Neuron (in vitro differentiated cells): Measurements from ENCODE around the gene HYAL3.

Experiments used
- H2AFZ ChIP-seq: one replicate; pipeline ENCODE4 v1.6.1; 2013; ENCODE audit warnings: low read depth, mild to moderate bottlenecking, inconsistent platforms, low read length, moderate library complexity
- H3K27me3 ChIP-seq: one replicate; pipeline ENCODE4 v1.6.1; 2013; ENCODE audit warnings: low read length; ENCODE audit not compliant: insufficient read depth
- H3K36me3 ChIP-seq: one replicate; pipeline ENCODE4 v1.6.1; 2013; ENCODE audit warnings: low read length; ENCODE audit not compliant: insufficient read depth
- H3K4me1 ChIP-seq: one replicate; pipeline ENCODE4 v1.6.1; 2013; ENCODE audit warnings: low read length; ENCODE audit not compliant: insufficient read depth
- H3K4me3 ChIP-seq: 2 replicates; pipeline ENCODE4 v1.5.1; 2013; ENCODE audit warnings: mild to moderate bottlenecking, low read length, moderate library complexity
- H3K9me3 ChIP-seq: one replicate; pipeline ENCODE4 v1.6.1; 2013; ENCODE audit warnings: low read length

The HYAL3 gene

DNA sequence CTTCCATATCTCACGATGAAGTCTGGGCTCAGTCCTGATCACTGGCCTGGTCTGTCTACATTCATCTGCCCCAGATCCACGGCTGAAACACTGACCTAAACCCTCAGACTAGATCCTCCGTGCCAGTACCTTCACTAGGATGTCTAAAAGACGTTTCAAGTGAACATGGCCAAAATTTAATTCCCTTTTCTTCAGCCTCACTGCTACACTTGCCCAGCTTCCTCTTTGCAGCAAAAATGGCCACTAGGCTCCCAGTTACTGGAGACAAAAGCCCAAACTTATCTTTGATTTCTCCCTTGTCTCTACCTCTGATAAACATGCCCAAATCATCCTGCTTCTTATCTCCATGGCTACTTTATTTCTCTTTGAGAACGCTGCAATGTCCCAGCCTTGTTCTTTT is 39.8 kb upstream of the HYAL3 start:
- no peak overlapping the region for H2AFZ ChIP-seq
- H3K36me3 ChIP-seq = no peaks in the 10 kb centered on the region
- peaks cover 2% of the 10 kb centered on the region for H3K9me3 ChIP-seq
- H3K27me3 ChIP-seq = peaks cover 42% of the 10 kb centered on the region
- H3K4me3 ChIP-seq = no peak overlapping the region
- H3K4me1 ChIP-seq = peaks cover 18% of the 10 kb centered on the region

- no peaks in the 10 kb centered on the region for H3K9me3 ChIP-seq
- H2AFZ ChIP-seq = peak overlapping the region; percentile 80
- peak overlapping the region; percentile 78 for H3K4me3 ChIP-seq
- H3K4me1 ChIP-seq = peaks cover 18% of the 10 kb centered on the region
- H3K36me3 ChIP-seq = peaks cover 4% of the 10 kb centered on the region
- peaks cover 25% of the 10 kb centered on the region for H3K27me3 ChIP-seq
Observed at GRCh38 chr3:50337175-50337861, 38.1 kb upstream of the HYAL3 start.

- H3K27me3 ChIP-seq = peaks cover 19% of the 10 kb centered on the region
- peak overlapping the region; percentile 78 for H3K4me3 ChIP-seq
- H2AFZ ChIP-seq = peak overlapping the region; percentile 47
- H3K36me3 ChIP-seq = peaks cover 11% of the 10 kb centered on the region
- H3K4me1 ChIP-seq = peaks cover 18% of the 10 kb centered on the region
- no peaks in the 10 kb centered on the region for H3K9me3 ChIP-seq
Observed at GRCh38 chr3:50336452-50337174, 37.4 kb upstream of the HYAL3 start.

DNA sequence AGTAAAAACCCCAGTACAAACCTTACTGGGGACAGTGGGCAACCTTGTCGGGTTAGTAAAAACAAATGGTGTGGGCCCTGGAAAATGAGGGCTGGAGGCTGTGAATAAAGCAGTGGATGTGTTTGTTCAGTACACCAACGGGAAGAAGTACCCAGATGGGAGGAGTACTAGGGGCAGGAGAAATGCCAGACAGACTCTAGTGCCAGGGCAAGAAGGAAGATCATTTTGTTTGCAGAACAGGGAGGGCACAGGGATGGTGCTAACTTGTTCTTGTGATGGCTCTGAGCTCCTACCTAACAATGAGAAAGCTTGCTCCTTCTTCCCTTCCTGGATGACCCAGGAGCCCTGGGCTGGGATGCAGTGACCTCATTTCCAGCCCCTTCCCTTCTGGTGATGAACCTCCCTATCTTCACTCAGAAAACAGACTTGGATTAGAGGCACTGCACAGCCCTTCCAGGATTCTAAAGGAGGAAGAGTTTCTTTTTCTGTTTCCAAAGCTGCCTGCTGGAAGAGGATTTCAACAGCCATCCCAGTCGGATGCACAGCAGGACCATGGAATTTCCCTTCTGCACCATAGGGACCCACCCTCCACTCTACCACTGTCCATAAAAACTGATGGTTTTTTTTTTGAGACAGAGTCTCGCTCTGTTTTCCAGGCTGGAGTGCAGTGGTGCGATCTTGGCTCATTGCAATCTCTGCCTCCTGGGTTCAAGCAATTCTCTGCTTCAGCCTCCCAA is 35.3 kb upstream of the HYAL3 start:
- Histone ChIP-seq H3K36me3 (peaks cover 32% of the 10 kb centered on the region), H2AFZ (no peak overlapping the region), H3K9me3 (no peaks in the 10 kb centered on the region), H3K4me3 (no peak overlapping the region), H3K27me3 (no peaks in the 10 kb centered on the region), H3K4me1 (peaks cover 18% of the 10 kb centered on the region)

DNA sequence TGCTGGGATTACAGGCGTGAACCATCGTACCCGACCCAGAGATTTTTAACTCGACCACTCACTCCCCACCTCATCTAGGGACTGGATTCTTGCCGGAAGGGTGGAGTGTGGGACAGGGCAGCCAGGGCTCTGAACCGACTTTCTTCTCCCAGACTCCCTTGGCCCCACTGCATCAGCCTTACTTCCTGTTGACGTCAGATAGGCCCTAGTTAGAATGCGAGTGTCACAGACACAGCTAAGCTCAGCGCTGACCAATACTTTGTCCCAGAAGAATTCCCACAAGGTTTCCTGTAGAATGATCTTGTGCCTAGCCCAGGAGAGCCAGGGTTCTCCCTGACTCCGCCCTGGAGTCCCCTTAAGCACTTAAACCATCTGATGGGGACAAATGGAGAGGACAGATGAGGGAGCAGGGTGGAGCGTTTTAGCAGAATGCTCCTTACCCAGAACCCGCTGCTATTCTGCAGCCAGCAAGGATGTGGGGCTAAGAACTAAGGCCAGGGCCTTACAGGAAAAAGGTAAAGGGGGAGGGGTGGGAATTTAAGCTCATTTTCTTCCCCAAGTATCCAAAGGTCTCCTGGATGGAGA is 34.6 kb upstream of the HYAL3 start:
- H3K4me3 ChIP-seq = no peak overlapping the region
- H2AFZ ChIP-seq = no peak overlapping the region

DNA sequence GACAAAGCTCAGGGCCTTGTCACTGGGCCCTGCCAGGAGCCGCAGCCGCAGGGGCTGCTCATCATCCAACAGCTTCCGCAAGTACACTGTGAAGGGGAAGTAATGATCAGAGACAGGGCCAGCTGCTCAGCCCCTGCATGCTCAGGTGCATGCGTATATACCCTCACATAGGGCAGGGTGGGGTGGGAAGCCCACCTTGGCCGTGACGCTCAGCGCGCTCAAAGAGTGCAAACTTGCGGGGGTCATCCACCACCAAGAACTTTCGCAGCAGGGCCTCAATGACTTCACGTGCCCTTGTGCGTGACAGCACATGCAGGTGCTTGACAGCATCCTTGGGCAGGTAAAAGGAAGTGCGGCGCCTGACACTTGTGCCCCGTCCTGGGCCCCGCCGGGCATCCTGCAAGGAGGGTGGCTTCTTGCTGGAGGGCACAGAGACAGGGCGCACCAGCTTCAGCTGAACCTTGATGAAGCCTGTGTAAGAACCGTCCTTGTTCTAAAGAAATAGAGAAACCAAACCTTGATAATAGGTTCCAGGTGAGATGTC is 32.2 kb upstream of the HYAL3 start:
- Histone ChIP-seq H3K27me3 (no peaks in the 10 kb centered on the region), H3K9me3 (no peaks in the 10 kb centered on the region), H3K36me3 (peaks cover 32% of the 10 kb centered on the region), H3K4me1 (peaks cover 27% of the 10 kb centered on the region), H2AFZ (no peak overlapping the region), H3K4me3 (no peak overlapping the region)

More for the DNA sequence above, 34.6 kb upstream of the HYAL3 start:
- peaks cover 18% of the 10 kb centered on the region for H3K4me1 ChIP-seq
- H3K9me3 ChIP-seq = no peaks in the 10 kb centered on the region
- no peaks in the 10 kb centered on the region for H3K27me3 ChIP-seq
- H3K36me3 ChIP-seq = peaks cover 32% of the 10 kb centered on the region

DNA sequence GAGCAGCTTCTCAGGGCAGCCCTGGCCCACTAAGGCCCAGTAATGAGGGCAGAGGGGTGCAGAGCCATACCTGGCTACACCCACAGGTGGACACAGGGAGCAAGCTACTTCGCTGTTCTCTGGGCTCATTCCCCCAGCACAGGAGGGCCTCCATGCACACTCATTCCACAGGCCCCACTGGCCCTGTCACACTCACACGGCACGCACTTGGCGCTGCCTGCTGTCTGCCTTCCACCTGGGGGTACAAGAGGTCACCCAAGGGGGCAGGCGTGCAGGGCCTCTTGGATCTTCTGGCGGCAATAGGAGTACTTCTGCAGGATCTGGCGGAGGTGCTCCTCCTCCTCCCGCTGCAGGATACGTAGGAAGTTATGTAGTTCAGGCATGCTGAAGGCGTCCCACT is 31.1 kb upstream of the HYAL3 start:
- no peaks in the 10 kb centered on the region for H3K27me3 ChIP-seq
- no peaks in the 10 kb centered on the region for H3K9me3 ChIP-seq
- H2AFZ ChIP-seq = no peak overlapping the region
- peaks cover 43% of the 10 kb centered on the region for H3K36me3 ChIP-seq
- H3K4me3 ChIP-seq = no peak overlapping the region
- H3K4me1 ChIP-seq = peaks cover 17% of the 10 kb centered on the region

GRCh38 chr3:50327943-50328691 is 28.9 kb upstream of the HYAL3 start, which contains the start of gene TUSC2:
TUSC2 (minus strand) TSS chr3:50328223; CDS start chr3:50328099, 124 bp downstream.
- peaks cover 22% of the 10 kb centered on the region for H3K4me1 ChIP-seq
- no peaks in the 10 kb centered on the region for H3K27me3 ChIP-seq
- H3K36me3 ChIP-seq = peaks cover 43% of the 10 kb centered on the region
- H3K9me3 ChIP-seq = no peaks in the 10 kb centered on the region
- H3K4me3 ChIP-seq = peak within 1 kb of the TSS; percentile 79
- no peak within 1 kb of the TSS for H2AFZ ChIP-seq

- Histone ChIP-seq H3K4me3 (peak overlapping the region; percentile 79), H3K4me1 (peaks cover 24% of the 10 kb centered on the region), H3K36me3 (peaks cover 40% of the 10 kb centered on the region), H3K27me3 (no peaks in the 10 kb centered on the region), H2AFZ (no peak overlapping the region), H3K9me3 (no peaks in the 10 kb centered on the region)
Observed at GRCh38 chr3:50327129-50327528, 27.9 kb upstream of the HYAL3 start.

GRCh38 chr3:50326182-50326541 is 27.0 kb upstream of the HYAL3 start:
- Histone ChIP-seq H2AFZ (no peak overlapping the region), H3K27me3 (no peaks in the 10 kb centered on the region), H3K9me3 (no peaks in the 10 kb centered on the region), H3K36me3 (peaks cover 30% of the 10 kb centered on the region), H3K4me3 (no peak overlapping the region), H3K4me1 (peaks cover 28% of the 10 kb centered on the region)

DNA sequence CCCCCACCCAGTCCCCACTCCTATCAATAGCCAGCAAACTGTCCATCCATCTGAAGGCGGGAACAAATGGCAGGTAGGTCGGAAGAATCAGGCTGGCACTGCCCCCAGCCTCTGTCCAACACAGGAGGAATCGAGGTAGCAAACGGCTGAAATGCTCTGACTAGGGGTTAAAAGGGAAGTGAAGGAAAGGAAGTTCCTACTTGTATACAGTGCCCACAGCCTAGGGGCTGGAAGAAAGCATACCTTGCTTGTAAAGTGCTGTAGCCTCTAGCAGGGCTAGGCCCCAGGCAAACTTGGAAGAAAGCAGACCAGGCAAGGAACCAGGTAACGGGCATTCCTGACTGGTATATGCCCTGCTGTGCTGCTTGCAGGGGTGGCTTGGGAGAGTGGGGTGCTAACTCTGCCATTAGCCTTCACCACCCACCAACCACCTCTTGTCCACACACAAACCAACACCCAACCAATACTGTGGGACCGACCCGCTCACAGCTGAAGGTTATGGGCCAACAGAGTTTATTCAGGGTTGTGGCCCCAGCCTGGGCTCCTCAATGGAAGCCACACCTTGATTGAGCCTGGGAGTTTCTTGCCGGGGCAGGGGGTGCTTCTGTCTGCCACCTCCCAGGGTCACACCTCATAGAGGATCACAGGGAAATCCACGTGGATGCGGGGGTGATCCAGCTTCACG is 26.4 kb upstream of the HYAL3 start:
- Histone ChIP-seq H3K9me3 (no peaks in the 10 kb centered on the region), H3K27me3 (no peaks in the 10 kb centered on the region), H3K4me3 (no peak overlapping the region), H3K4me1 (peaks cover 30% of the 10 kb centered on the region), H2AFZ (no peak overlapping the region), H3K36me3 (peaks cover 25% of the 10 kb centered on the region)

DNA sequence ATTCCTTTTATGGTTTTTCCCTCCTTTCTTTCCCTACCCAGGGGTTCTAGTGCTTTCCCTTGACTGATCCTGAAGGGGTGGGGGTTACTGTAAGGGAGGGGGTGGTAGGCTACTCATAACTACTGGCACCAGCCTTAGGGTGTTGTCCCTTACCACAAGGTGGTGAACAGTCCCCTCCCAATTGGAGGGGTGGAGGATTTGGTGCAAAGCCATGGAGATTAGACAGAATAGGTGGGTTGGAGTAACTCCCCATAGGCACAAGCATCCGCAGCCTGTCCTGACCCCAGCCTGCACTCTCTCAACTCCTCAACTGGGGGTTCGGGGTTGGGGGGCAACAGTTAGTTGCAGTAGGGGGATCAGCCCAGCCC is 25.9 kb upstream of the HYAL3 start:
- H3K36me3 ChIP-seq = peaks cover 19% of the 10 kb centered on the region
- H3K27me3 ChIP-seq = no peaks in the 10 kb centered on the region
- H3K4me3 ChIP-seq = no peak overlapping the region

More for the DNA sequence above, 25.9 kb upstream of the HYAL3 start:
- Histone ChIP-seq H3K4me1 (peaks cover 35% of the 10 kb centered on the region), H3K9me3 (no peaks in the 10 kb centered on the region), H2AFZ (no peak overlapping the region)
